IMR-90 (cell line): Measurements from ENCODE around the gene HEATR1. TPM values are rescaled to one million over a fixed set of nuclear protein-coding genes. Genes with fewer than 3 reads are reported as not detected.

ENCODE experiments used
- ATAC-seq: fragments of 200-7000 bp; cut with Tn5 transposase; 2 replicates; pipeline ENCODE4 v1.9.1; 2020; ENCODE audit warnings: low read depth, mild to moderate bottlenecking, moderate library complexity
- BruUV-seq: library from RNA; stranded (reverse); fragments of 400-500 nt; replicated peaks from 2 replicates; lab custom pipeline; 2021; lab: Mats Ljungman, UMichigan
- CTCF ChIA-PET: fragments of 300-600 bp; formaldehyde crosslinking; extraction: SDS; loops from one replicate; lab custom pipeline; 2021; ENCODE audit warnings: antibody characterized with exemption; lab: Yijun Ruan, JAX
- POLR2A ChIA-PET: fragments of 300-600 bp; sonication (Branson Sonifier 250); formaldehyde crosslinking; loops from one replicate; lab custom pipeline; 2022; ENCODE audit warnings: antibody characterized with exemption; ENCODE audit not compliant: unreplicated experiment; lab: Charles Lee
- DNase-seq: peaks from one replicate; pipeline ENCODE4 v3.0.0; 2013
- H2AFZ ChIP-seq: replicated peaks from 2 replicates; pipeline ENCODE3; 2013; ENCODE audit warnings: low read length, mild to moderate bottlenecking; ENCODE audit not compliant: poor library complexity
- H2AK5ac ChIP-seq: 2 replicates; pipeline ENCODE4 v1.6.1; 2013; ENCODE audit warnings: low read depth, low read length, inconsistent platforms
- H2AK9ac ChIP-seq: replicated peaks from 2 replicates; pipeline ENCODE3; 2013; ENCODE audit warnings: mild to moderate bottlenecking, low read depth, low read length, moderate library complexity; ENCODE audit not compliant: poor library complexity
- H2BK120ac ChIP-seq: 2 replicates; pipeline ENCODE4 v1.6.1; 2013; ENCODE audit warnings: low read depth, low read length, inconsistent platforms
- H2BK15ac ChIP-seq: 3 replicates; pipeline ENCODE4 v1.6.1; 2013; ENCODE audit warnings: low read depth, low read length, inconsistent platforms
- H2BK20ac ChIP-seq: 2 replicates; pipeline ENCODE4 v1.6.1; 2013; ENCODE audit warnings: low read depth, mild to moderate bottlenecking, inconsistent platforms, low read length, moderate library complexity
- H2BK5ac ChIP-seq: 2 replicates; pipeline ENCODE4 v1.6.1; 2013; ENCODE audit warnings: mild to moderate bottlenecking, low read depth, low read length, inconsistent platforms; ENCODE audit not compliant: poor library complexity, severe bottlenecking
- H3K14ac ChIP-seq: replicated peaks from 2 replicates; pipeline ENCODE4 v1.6.1; 2013; ENCODE audit warnings: low read depth, low read length, inconsistent platforms
- H3K18ac ChIP-seq: 2 replicates; pipeline ENCODE4 v1.6.1; 2013; ENCODE audit warnings: low read depth, low read length, control low read depth
- H3K23ac ChIP-seq: 2 replicates; pipeline ENCODE4 v1.6.1; 2013; ENCODE audit warnings: low read depth, low read length, inconsistent platforms
- H3K27ac ChIP-seq: 2 replicates; pipeline ENCODE4 v1.5.1; 2013; ENCODE audit warnings: mild to moderate bottlenecking, control low read depth, low read length; ENCODE audit not compliant: insufficient read depth
- H3K27me3 ChIP-seq: 2 replicates; pipeline ENCODE4 v1.6.1; 2013; ENCODE audit warnings: low read length; ENCODE audit not compliant: control insufficient read depth, insufficient read depth
- H3K36me3 ChIP-seq: 2 replicates; pipeline ENCODE4 v1.6.1; 2013; ENCODE audit warnings: low read length, mixed read lengths; ENCODE audit not compliant: control insufficient read depth, insufficient read depth
- H3K4ac ChIP-seq: 2 replicates; pipeline ENCODE4 v1.6.1; 2013; ENCODE audit warnings: low read depth, low read length, inconsistent platforms
- H3K4me1 ChIP-seq: 2 replicates; pipeline ENCODE4 v1.6.1; 2013; ENCODE audit warnings: low read length, mixed read lengths; ENCODE audit not compliant: control insufficient read depth, insufficient read depth
- H3K4me2 ChIP-seq: 2 replicates; pipeline ENCODE4 v1.6.1; 2013; ENCODE audit warnings: low read depth, mild to moderate bottlenecking, control low read depth, low read length, moderate library complexity
- H3K4me3 ChIP-seq: 2 replicates; pipeline ENCODE4 v1.5.1; 2013; ENCODE audit warnings: low read depth, mild to moderate bottlenecking, control low read depth, low read length, moderate library complexity; ENCODE audit not compliant: insufficient read depth
- H3K56ac ChIP-seq: 2 replicates; pipeline ENCODE4 v1.6.1; 2013; ENCODE audit warnings: low read length, inconsistent platforms; ENCODE audit not compliant: insufficient read depth; ENCODE audit errors: extremely low read depth
- H3K79me1 ChIP-seq, 2 experiments: 2 replicates each; pipeline ENCODE4 v1.6.1; 2013; ENCODE audit warnings: low read length in 2 of 2, inconsistent platforms in 1 of 2, low read depth in 1 of 2
- H3K9ac ChIP-seq: 2 replicates; pipeline ENCODE4 v1.6.1; 2013; ENCODE audit warnings: low read depth, low read length, control low read depth
- H3K9me1 ChIP-seq: 2 replicates; pipeline ENCODE4 v1.6.1; 2013; ENCODE audit warnings: low read length, inconsistent platforms; ENCODE audit not compliant: insufficient read depth
- H3K9me3 ChIP-seq: 2 replicates; pipeline ENCODE4 v1.6.1; 2013; ENCODE audit warnings: low read length; ENCODE audit not compliant: control insufficient read depth, insufficient read depth
- H4K20me1 ChIP-seq: 2 replicates; pipeline ENCODE4 v1.6.1; 2013; ENCODE audit warnings: low read length, inconsistent platforms; ENCODE audit not compliant: insufficient read depth
- H4K5ac ChIP-seq: 2 replicates; pipeline ENCODE4 v1.6.1; 2013; ENCODE audit warnings: mild to moderate bottlenecking, low read depth, low read length, control low read depth
- H4K8ac ChIP-seq, 2 experiments: 2 replicates each; pipeline ENCODE4 v1.6.1; 2013; ENCODE audit warnings: low read depth in 2 of 2, low read length in 2 of 2, control low read depth in 1 of 2, inconsistent platforms in 1 of 2
- H4K91ac ChIP-seq: 2 replicates; pipeline ENCODE4 v1.6.1; 2013; ENCODE audit warnings: low read depth, low read length, inconsistent platforms; ENCODE audit not compliant: insufficient read depth
- CHD1 ChIP-seq: IDR thresholded peaks from 2 replicates; pipeline ENCODE4 v1.6.1; 2012; ENCODE audit warnings: low read depth, low read length, improper control_type of control experiment
- MAFK ChIP-seq: IDR thresholded peaks from 2 replicates; pipeline ENCODE4 v1.6.1; 2012; ENCODE audit warnings: low read depth, low read length, improper control_type of control experiment
- MXI1 ChIP-seq: IDR thresholded peaks from 2 replicates; pipeline ENCODE4 v1.6.1; 2012; ENCODE audit warnings: low read depth, mild to moderate bottlenecking, low read length, moderate library complexity, borderline replicate concordance
- RCOR1 ChIP-seq: IDR thresholded peaks from 2 replicates; pipeline ENCODE4 v1.6.1; 2012; ENCODE audit warnings: mild to moderate bottlenecking, low read length, improper control_type of control experiment; ENCODE audit not compliant: insufficient replicate concordance
- RFX5 ChIP-seq: IDR thresholded peaks from 2 replicates; pipeline ENCODE4 v1.8.0; 2012; ENCODE audit warnings: low read depth, mild to moderate bottlenecking, low read length, moderate library complexity
- SMC3 ChIP-seq: fragments of 150-350 bp; IDR thresholded peaks from 2 replicates; pipeline ENCODE4 v1.6.1; 2016; ENCODE audit warnings: low read depth, mild to moderate bottlenecking, antibody characterized with exemption, low read length, moderate library complexity
- WGBS, 2 experiments: methylation state at CpG; one replicate each; pipeline versions ENCODE4 v1.1.5 to v1.1.7; 2013; ENCODE audit warnings: missing lambda C conversion rate in 2 of 2; ENCODE audit not compliant: insufficient read length in 1 of 2; ENCODE audit errors: extremely low coverage in 2 of 2; 5-methylcytosine and 5-hydroxymethylcytosine counted together
- dilution Hi-C: fragments of 300-500 bp; cut with HindIII; formaldehyde crosslinking; loops from one replicate; pipeline ENCODE4 v1.14.3; 2018; ENCODE audit warnings: low sequenced_read_pairs; ENCODE audit not compliant: unreplicated experiment
- in situ Hi-C: fragments of 300-500 bp; cut with MboI; formaldehyde crosslinking; loops from 3 replicates; pipeline ENCODE4 v1.14.3; 2019; ENCODE audit warnings: low sequenced_read_pairs, inconsistent platforms, mixed read lengths
- intact Hi-C: fragments of 100-400 bp; cut with micrococcal nuclease; formaldehyde crosslinking; loops from 2 replicates; pipeline ENCODE4 v1.10.0; 2022
- polyA plus RNA-seq, 3 experiments: library from polyadenylated mRNA; depleted of rRNA; stranded (reverse); fragments of >200 nt; gene quantifications; 2 replicates each; pipeline ENCODE4 v1.2.3, GENCODE V29; 2012; ENCODE audit warnings: low replicate concordance in 1 of 3
- total RNA-seq: library from RNA; depleted of rRNA; stranded (reverse); fragments of >200 nt; gene quantifications from 2 replicates; pipeline ENCODE4 v1.2.3, GENCODE V29; 2012
- TF ChIP-seq, protein P1 (sequence below): fragments of 150-350 bp; IDR thresholded peaks from 2 replicates; pipeline ENCODE4 v1.6.1; 2017; ENCODE audit warnings: mild to moderate bottlenecking, antibody characterized with exemption, low read length, low read depth

HEATR1 gene
- total and polyA plus RNA-seq, 2 of the 4 experiments (the other 2 are of a cell fraction): 8.5 to 53.8 TPM

DNA sequence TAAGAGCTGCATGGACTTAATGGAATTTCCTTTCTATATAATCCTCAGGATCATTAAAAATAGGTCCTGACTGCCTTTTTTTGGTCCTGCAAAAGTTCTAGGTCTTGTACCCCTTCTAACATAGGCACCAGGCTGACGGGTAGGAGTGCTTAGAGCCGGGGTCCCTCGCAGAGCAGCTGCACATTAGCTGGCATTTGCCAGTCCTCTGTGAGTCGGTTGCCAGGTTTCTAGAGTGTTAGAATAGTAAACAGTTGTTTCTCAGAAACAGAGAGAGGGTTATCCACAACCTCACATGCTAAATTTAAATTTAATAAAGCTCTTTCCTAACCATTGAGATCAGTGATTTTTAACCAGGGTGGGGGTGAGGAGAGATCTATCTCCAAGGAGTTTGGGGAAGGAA lies 35.4 kb upstream of the HEATR1 start:
- H2BK15ac ChIP-seq: no peak overlapping the region
- peaks cover 3% of the 10 kb centered on the region; the same call in 1 of the 2 replicates for H3K9me3 ChIP-seq
- H4K5ac ChIP-seq: no peak overlapping the region
- in situ Hi-C loops: no loop called here
- no peak overlapping the region for H2AFZ ChIP-seq
- H3K56ac ChIP-seq: no peak overlapping the region
- WGBS, 2 experiments: no CpG with 5 or more reads among the region's 4 CpGs
- dilution Hi-C loops: no loop called here
- H2AK5ac ChIP-seq: no peak overlapping the region
- no TSS peak for BruUV-seq
- TF ChIP-seq RCOR1 (no peak), CHD1 (no peak), RFX5 (no peak), SMC3 (no peak), MXI1 (no peak), MAFK (no peak)
- TF ChIP-seq, protein P1, sequence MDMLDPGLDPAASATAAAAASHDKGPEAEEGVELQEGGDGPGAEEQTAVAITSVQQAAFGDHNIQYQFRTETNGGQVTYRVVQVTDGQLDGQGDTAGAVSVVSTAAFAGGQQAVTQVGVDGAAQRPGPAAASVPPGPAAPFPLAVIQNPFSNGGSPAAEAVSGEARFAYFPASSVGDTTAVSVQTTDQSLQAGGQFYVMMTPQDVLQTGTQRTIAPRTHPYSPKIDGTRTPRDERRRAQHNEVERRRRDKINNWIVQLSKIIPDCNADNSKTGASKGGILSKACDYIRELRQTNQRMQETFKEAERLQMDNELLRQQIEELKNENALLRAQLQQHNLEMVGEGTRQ: no peak
- no peak for ATAC-seq
- no peak overlapping the region for H3K14ac ChIP-seq
- no peak overlapping the region for H3K4ac ChIP-seq
- intact Hi-C loops: no loop called here
- no peak overlapping the region for H2BK5ac ChIP-seq
- no peaks in the 10 kb centered on the region for H3K27me3 ChIP-seq
- H4K8ac ChIP-seq: no peak overlapping the region
- no peak overlapping the region for H3K18ac ChIP-seq
- no peak overlapping the region for H2BK120ac ChIP-seq
- H3K9me1 ChIP-seq: no peaks in the 10 kb centered on the region
- no peaks in the 10 kb centered on the region for H3K4me1 ChIP-seq
- no peak overlapping the region for H3K4me3 ChIP-seq
- H3K79me1 ChIP-seq: no peaks in the 10 kb centered on the region
- no peak overlapping the region for H4K91ac ChIP-seq
- no peak overlapping the region for H3K23ac ChIP-seq
- no peak for DNase-seq
- ChIA-PET POLR2A (no interaction called here), CTCF (no interaction called here)
- H3K4me2 ChIP-seq: no peak overlapping the region
- no peak overlapping the region for H3K27ac ChIP-seq
- no peaks in the 10 kb centered on the region for H3K36me3 ChIP-seq
- H2AK9ac ChIP-seq: no peak overlapping the region
- H4K20me1 ChIP-seq: no peaks in the 10 kb centered on the region
- no peak overlapping the region for H3K9ac ChIP-seq
- no peak overlapping the region for H2BK20ac ChIP-seq
